AG08395 (cell line): ENCODE measurements around the gene IL21R.

Source experiments
- DNase-seq: peaks from one replicate; pipeline ENCODE4 v3.0.0; 2012; ENCODE audit warnings: mixed read lengths, low spot score

The IL21R gene

GRCh38 chr16:27464626-27465482, 62.9 kb downstream of the IL21R start:
- DNase-seq: no peak

- DNase-seq: no peak
Observed at GRCh38 chr16:27465483-27465879, 63.5 kb downstream of the IL21R start.

GRCh38 chr16:27468941-27469531, 67.1 kb downstream of the IL21R start:
- DNase-seq: no peak

DNA sequence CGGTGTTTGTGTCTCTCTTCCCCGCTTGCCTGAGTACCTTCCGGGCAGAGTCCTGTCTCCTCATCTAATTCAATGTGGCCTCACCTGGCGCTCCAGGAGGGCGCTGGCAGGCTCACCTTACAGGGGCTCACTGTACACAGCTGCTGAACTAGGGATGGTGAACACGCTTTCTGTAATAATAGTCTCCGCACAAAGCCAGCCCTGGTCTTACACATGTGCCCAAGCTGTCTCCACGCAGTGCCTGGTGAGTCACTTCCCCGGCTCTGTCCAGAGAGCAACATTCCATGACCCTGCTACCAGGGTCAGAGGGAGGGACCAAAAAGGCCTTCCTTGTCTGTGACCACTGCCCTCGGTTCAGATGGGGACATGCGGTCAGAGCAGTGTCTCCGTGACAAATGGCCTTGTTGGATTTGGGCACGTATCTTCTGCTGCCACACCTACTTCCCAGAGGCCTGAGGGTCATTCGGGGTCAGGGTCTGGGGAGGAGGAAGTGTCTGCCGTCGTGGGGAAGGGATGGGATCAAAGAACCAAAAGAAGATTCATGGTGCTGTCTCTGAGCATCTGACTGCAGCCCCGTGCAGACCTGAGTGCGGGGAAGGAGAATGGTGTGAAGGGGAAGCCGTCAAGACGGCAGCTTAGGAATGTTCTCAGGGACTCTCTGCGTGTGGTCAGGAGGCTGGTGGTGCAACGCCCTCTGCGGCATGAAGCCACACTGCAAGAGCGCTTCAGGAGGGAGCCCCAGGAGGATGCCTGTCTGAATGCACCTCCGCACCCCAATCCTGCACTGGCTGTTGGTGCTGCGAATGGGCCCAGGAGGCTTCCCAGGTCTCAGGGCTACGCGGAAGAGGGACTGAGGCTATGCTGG, 68.8 kb downstream of the IL21R start:
- DNase-seq: peak; percentile 98

DNA sequence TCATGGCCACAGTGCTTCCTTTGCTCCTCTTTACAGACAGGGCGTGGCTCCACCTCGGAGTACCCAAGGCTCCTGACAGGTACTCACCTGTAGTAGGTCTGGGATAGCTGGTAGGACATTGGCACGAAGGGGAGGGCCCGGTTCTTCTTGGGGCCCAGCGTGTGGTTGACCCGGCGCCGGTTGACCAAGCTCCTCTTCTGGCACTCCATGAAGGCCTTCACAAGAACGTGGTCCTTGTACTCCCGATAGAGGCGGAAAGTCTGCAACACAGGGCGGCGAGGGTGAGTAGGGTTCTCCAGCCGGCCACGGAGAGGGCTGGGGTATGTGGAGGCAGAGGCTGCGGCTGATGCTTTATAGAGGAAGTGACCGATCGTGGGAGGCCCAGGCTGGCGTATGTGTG, 69.7 kb downstream of the IL21R start:
- no peak for DNase-seq

GRCh38 chr16:27472091-27473020, 70.4 kb downstream of the IL21R start:
- peak; percentile 21 for DNase-seq

GRCh38 chr16:27473101-27473900, 71.3 kb downstream of the IL21R start:
- no peak for DNase-seq

- DNase-seq: no peak
Observed at GRCh38 chr16:27474041-27474440, 72.1 kb downstream of the IL21R start.

DNA sequence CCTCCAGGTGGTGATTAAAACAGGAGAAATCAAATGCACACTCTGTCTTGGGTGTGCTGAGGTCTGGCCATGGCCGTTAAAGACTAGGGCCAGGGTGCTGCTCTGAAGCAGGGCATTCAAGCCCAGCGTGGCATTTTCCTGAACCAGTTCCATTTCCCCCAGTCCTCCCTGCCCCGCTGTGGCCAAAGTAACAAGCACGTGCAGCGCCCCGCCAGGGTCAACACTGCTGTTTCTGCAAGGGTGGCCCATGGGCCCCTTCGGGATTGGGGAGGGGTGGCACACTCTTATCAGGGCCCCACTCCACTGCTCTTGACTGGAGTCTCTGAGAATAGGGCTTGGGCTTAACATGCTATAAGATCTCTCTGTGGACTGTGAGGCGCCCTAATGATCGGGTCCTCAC, 72.9 kb downstream of the IL21R start:
- no peak for DNase-seq

DNA sequence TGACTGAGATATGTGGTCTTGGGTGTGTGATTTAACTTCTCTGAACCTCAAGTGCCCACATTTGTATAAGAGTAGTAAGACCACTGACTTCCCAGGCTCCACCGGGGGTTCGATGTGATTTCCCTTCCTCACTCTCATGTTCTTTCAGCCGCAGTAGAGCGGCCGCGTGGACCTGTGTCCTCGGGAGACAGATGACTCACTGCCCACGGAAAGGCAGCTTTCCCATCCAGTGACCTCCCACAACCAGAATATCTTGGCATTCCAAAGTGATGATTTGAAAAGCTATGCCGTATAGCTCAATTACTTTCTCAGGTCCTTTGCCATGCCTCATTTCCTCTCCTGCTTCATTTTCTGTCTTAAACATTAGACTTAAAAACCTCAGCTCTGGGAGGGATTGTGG, 73.6 kb downstream of the IL21R start:
- DNase-seq: peak; percentile 93

DNA sequence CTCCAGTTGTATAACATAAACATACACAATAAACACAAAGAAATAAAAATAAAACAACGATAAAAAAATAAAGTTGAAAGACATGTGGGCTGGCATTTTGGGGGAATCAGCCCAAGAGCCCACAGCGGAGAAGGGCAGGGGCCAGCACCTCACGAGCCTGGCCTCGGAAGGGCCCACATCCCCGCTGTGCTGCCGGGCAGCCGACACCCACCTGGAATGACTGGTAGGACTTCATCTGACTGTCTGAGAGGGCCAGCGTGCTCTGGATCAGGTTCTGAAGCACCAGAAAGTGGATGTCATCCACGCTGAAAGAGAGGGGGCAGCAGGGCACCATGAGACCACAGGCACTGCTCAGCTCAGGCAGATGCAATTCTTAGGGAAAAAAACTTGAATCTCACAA, 74.3 kb downstream of the IL21R start:
- DNase-seq: no peak

- no peak for DNase-seq
Observed at GRCh38 chr16:27480761-27481160, 78.8 kb downstream of the IL21R start.

GRCh38 chr16:27481282-27481934, 79.4 kb downstream of the IL21R start:
- no peak for DNase-seq

- DNase-seq: no peak
Observed at GRCh38 chr16:27482397-27483087, 80.6 kb downstream of the IL21R start.

GRCh38 chr16:27483088-27483437, 81.1 kb downstream of the IL21R start:
- DNase-seq: no peak

GRCh38 chr16:27483624-27484023, 81.7 kb downstream of the IL21R start:
- no peak for DNase-seq

DNA sequence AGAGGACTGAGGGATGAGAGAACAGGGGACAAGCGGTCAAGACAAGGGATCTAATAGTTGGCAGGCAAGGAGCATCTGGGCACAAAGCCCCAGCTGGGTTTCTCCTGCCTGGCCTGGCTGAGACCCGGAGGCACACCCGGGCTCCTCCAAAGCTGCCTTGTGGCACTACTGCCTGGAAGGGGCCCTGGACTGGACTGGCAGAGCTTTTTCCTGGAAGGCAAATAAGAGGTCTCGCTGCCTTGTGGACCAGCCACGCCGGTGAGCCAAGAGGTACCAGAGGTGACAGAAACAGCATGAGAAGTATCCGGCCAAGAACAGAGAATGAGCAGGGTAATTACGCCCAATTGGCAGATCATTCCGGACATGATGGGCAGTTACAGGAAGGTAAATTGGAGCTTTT, 83.2 kb downstream of the IL21R start:
- no peak for DNase-seq

DNA sequence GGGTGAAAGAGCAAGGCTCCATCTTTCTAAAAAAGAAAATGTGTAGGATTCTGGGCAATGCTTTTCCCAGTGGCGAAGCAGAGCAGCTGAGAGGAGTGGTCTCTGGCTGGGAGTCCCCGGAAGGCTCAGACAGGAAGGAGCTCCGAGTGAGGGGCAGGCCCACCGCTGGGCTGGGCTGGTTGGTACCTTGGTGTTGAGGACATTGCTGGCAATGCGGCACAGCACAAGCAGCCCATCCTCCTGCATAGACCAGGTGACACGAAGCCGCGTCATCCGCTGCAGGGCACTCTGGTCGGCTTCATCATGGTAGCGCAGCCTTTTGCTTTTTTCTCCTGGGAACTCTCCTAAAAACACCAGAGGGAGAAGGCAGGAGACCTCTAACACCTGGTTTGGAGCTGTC, 83.8 kb downstream of the IL21R start:
- DNase-seq: no peak

- DNase-seq: no peak
Observed at GRCh38 chr16:27486344-27486743, 84.4 kb downstream of the IL21R start.

GRCh38 chr16:27486760-27487159, 84.8 kb downstream of the IL21R start:
- DNase-seq: no peak
